ACC112 (cell line): ENCODE results near the gene CMTM2.

Source experiments
- H2AFZ ChIP-seq: fragments of 200-600 bp; sonication (generic); one replicate; pipeline ENCODE4 v1.6.0; 2017; ENCODE audit warnings: antibody characterized with exemption, low read length; ENCODE audit not compliant: unreplicated experiment
- H3K27ac ChIP-seq: fragments of 200-600 bp; sonication (generic); 2 replicates; pipeline ENCODE4 v1.5.1; 2014; ENCODE audit warnings: low read depth, mild to moderate bottlenecking, antibody characterized with exemption, low read length, moderate library complexity
- H3K27me3 ChIP-seq: fragments of 200-600 bp; sonication (generic); 2 replicates; pipeline ENCODE4 v1.6.1; 2014; ENCODE audit warnings: mild to moderate bottlenecking, antibody characterized with exemption, low read length, moderate library complexity, mixed read lengths; ENCODE audit not compliant: insufficient read depth
- H3K36me3 ChIP-seq: fragments of 200-600 bp; sonication (generic); 2 replicates; pipeline ENCODE4 v1.6.1; 2016; ENCODE audit warnings: mild to moderate bottlenecking, antibody characterized with exemption, low read length, moderate library complexity, mixed read lengths; ENCODE audit not compliant: insufficient read depth
- H3K4me1 ChIP-seq: fragments of 200-600 bp; sonication (generic); one replicate; pipeline ENCODE4 v1.6.1; 2016; ENCODE audit warnings: low read length, mixed read lengths; ENCODE audit not compliant: insufficient read depth, unreplicated experiment, control insufficient read depth
- H3K4me3 ChIP-seq: fragments of 200-600 bp; sonication (generic); 2 replicates; pipeline ENCODE4 v1.5.1; 2014; ENCODE audit warnings: mild to moderate bottlenecking, low read depth, low read length
- H3K79me2 ChIP-seq: fragments of 200-600 bp; sonication (generic); one replicate; pipeline ENCODE4 v1.6.0; 2016; ENCODE audit warnings: low read length; ENCODE audit not compliant: control insufficient read depth, unreplicated experiment, insufficient read depth

CMTM2 gene

DNA sequence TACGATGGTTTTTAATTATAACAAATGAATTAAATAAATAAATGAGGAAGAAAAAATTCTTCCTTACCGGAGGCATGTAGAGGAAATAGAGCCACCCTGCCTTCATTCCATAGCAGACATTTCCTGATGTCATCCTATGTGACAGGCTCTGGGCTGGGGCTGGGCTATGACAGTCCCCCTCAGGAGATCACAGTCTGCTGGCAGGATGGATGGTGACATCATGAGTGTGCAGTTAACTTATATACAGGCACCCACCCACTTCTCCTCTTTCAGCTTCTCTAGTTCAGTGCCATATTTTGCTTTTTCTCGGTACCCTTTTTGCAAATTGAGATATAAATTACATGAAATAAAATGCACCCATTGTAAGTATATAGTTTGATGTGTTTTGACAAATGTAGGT lies 18.8 kb downstream of the CMTM2 start:
- Histone ChIP-seq H3K4me1 (no peaks in the 10 kb centered on the region), H3K36me3 (no peaks in the 10 kb centered on the region), H3K27ac (no peak overlapping the region), H3K79me2 (no peaks in the 10 kb centered on the region), H3K27me3 (0 out of 2 replicates have a peak, but pooled peaks cover 6% of the 10 kb centered on the region), H2AFZ (no peak overlapping the region), H3K4me3 (no peak overlapping the region)

DNA sequence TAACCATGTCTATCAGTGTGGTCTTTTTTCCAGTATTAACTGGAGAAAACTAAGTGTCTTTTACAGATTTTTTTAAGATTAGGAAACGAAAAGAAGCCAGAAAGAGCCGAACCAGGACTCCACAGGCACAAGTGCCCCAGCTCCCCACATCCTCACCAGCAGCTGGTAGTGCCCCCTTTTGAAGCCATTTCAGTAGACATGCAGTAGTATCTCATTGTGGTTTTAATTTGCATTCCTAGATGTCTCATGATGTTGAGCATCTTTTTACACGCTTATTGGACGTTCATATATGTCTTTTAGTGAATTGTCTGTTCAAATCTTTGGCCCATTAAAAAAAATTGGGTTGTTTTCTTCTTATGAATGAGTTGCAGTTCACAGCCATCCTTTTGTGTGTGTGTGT lies 20.5 kb downstream of the CMTM2 start:
- Histone ChIP-seq H2AFZ (no peak overlapping the region), H3K27me3 (0 out of 2 replicates have a peak, but pooled peaks cover 3% of the 10 kb centered on the region), H3K4me1 (peaks cover 5% of the 10 kb centered on the region), H3K27ac (no peak overlapping the region), H3K4me3 (no peak overlapping the region), H3K79me2 (no peaks in the 10 kb centered on the region), H3K36me3 (no peaks in the 10 kb centered on the region)

DNA sequence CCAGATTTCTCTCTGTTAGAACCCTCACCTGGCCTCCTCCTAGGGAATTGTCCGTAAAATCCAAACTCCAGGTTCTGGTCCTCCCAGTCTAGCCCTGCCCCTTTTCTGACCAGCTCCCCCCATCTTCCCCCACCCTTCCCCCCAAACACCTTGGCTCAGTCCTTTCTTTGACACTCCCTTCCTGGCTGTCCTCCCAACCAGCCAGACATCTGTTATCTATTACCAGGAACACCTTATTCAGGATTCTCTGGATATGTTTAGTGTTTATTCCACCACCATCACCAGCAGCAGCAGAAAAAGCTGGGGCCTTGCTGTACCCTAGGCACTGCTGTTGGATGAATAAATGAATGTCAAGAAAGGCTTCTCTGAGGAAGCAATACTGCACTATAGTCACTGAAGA lies 21.2 kb downstream of the CMTM2 start:
- Histone ChIP-seq H3K36me3 (no peaks in the 10 kb centered on the region), H2AFZ (no peak overlapping the region), H3K27ac (no peak overlapping the region), H3K4me3 (no peak overlapping the region), H3K4me1 (peaks cover 5% of the 10 kb centered on the region), H3K27me3 (0 out of 2 replicates have a peak, but pooled peaks cover 3% of the 10 kb centered on the region), H3K79me2 (peaks cover 7% of the 10 kb centered on the region)

DNA sequence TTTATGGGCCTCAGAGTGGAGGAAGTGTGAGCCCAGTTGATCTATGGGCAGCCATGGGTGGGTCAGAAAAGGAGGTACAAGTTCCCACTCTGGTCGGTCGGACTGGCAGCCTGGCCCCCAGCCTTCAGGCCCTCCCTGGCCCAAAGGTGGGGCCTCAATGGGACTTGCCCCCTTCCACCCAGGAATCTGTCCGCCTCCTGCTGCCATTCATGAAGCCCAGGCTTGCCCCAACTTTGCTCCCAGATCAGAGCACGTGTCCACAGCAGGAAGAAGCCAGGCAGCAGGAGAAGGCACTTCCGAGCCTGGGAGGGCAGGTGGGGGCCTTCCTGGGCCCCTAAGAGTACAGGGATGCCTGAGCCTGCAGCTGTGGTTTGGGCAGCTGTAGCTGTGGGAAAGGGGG lies 22.2 kb downstream of the CMTM2 start:
- Histone ChIP-seq H3K27me3 (0 out of 2 replicates have a peak, but pooled peaks cover 3% of the 10 kb centered on the region), H3K4me3 (no peak overlapping the region), H3K4me1 (peaks cover 8% of the 10 kb centered on the region), H3K27ac (no peak overlapping the region), H3K79me2 (peaks cover 17% of the 10 kb centered on the region), H3K36me3 (no peaks in the 10 kb centered on the region), H2AFZ (no peak overlapping the region)

GRCh38 chr16:66603537-66604375 lies 24.5 kb downstream of the CMTM2 start:
- Histone ChIP-seq H2AFZ (peak overlapping the region; percentile 84), H3K4me1 (peaks cover 17% of the 10 kb centered on the region), H3K79me2 (peaks cover 30% of the 10 kb centered on the region), H3K27ac (peak overlapping the region; percentile 43), H3K36me3 (no peaks in the 10 kb centered on the region), H3K4me3 (peak overlapping the region; percentile 94), H3K27me3 (0 out of 2 replicates have a peak, but pooled peaks cover 3% of the 10 kb centered on the region)

DNA sequence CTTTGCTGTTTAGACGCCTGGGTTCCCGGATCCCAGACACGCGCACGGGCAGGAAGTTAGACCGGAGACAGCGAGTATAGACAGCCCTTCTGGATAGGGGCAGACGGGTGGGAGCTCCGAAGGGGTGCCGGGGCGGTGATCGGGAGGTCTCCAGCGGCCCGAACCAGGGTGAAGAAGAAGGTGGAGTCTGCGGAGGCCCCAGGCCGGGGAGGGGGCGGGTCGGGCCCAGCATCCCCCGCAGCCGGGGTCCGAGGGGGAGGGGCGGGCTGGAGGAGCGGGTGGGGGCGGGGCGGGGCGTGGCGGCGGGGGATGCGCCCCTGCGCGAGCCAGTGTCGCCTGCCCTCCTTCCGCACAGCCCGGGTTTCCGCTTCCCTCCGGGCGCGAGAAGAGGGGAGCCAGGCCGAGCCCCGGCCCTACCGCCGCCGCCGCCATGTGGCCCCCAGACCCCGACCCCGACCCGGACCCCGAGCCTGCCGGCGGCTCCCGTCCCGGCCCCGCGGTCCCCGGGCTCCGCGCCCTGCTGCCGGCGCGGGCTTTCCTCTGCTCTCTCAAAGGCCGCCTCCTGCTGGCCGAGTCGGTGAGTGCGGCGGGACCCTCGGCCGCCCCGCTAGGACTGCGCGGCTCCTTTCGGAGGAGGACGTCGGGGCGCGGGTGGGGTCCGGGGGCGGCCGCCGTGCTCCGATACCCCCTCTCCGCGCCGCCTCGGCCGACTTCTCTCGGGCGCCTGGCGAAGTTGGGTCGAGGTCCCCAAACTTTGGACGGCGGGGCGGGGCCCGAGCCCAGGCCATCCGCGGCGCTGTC lies 25.3 kb downstream of the CMTM2 start, which contains the start of gene CMTM3:
Gene CMTM3, plus strand, starts transcription at position 329 of the 801 bp plus-strand sequence. Its CDS starts 102 bp downstream, at position 431.
- Histone ChIP-seq H3K4me1 (peaks cover 21% of the 10 kb centered on the region), H3K36me3 (peaks cover 4% of the 10 kb centered on the region; the same call in 1 of the 2 replicates), H3K4me3 (peak within 1 kb of the TSS; percentile 94), H3K79me2 (peaks cover 38% of the 10 kb centered on the region), H3K27me3 (0 out of 2 replicates have a peak, but pooled peaks cover 3% of the 10 kb centered on the region), H2AFZ (peak within 1 kb of the TSS; percentile 92), H3K27ac (peak within 1 kb of the TSS; percentile 43)

GRCh38 chr16:66605177-66605978 lies 26.1 kb downstream of the CMTM2 start:
- H3K79me2 ChIP-seq = peaks cover 39% of the 10 kb centered on the region
- H2AFZ ChIP-seq = peak overlapping the region; percentile 92
- peak overlapping the region; percentile 94 for H3K4me3 ChIP-seq
- H3K27ac ChIP-seq = peak overlapping the region; percentile 38; the same call in 1 of the 2 replicates
- peaks cover 21% of the 10 kb centered on the region for H3K4me1 ChIP-seq
- 0 out of 2 replicates have a peak, but pooled peaks cover 2% of the 10 kb centered on the region for H3K27me3 ChIP-seq
- H3K36me3 ChIP-seq = peaks cover 4% of the 10 kb centered on the region; the same call in 1 of the 2 replicates

DNA sequence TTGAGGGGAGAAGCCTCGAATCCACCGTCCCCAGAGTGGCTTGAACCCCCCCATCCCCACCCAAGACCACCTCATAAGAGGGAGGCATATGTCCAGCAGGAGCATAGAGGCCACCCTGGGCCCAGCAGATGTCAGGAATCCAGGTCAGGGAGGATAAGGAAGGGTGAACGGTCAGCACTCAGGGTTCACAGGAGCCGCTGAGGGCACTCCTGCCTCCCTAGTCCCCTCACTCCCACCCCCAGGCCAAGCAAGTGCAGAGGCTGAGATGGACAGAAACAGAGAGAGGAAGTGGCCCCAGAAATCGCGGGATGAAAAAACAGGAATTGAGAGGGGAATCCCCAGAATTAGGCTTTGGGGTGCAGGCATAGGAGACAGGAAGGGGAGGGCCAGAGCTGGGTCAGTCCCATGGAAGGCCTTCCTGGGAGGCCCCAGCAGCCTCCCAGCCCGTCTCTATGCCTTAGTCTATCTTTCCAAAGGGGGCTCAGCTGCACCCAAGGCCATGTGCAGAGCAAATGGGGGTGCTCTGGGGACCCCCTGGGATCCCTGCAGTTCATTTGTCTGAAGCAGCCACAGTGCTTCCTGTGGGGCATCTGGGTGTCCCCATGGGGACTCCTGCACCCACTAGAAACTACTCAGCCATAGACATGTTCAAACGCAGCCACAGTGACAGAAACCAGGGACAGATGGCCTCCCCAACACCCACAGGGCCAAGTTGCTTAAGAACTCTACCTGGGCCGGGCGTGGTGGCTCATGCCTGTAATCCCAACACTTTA lies 26.9 kb downstream of the CMTM2 start:
- H3K4me3 ChIP-seq = peak overlapping the region; percentile 94
- H3K27ac ChIP-seq = peak overlapping the region; percentile 38; the same call in 1 of the 2 replicates
- H3K4me1 ChIP-seq = peaks cover 21% of the 10 kb centered on the region
- peaks cover 4% of the 10 kb centered on the region; the same call in 1 of the 2 replicates for H3K36me3 ChIP-seq
- no peak overlapping the region for H2AFZ ChIP-seq
- peaks cover 39% of the 10 kb centered on the region for H3K79me2 ChIP-seq
- no peaks in the 10 kb centered on the region for H3K27me3 ChIP-seq

- peak overlapping the region; percentile 47 for H3K27ac ChIP-seq
- H3K36me3 ChIP-seq = peaks cover 4% of the 10 kb centered on the region; the same call in 1 of the 2 replicates
- H2AFZ ChIP-seq = no peak overlapping the region
Measured at GRCh38 chr16:66608241-66609138, 29.2 kb downstream of the CMTM2 start.

More at GRCh38 chr16:66608241-66609138, 29.2 kb downstream of the CMTM2 start:
- peaks cover 21% of the 10 kb centered on the region for H3K4me1 ChIP-seq
- peaks cover 39% of the 10 kb centered on the region for H3K79me2 ChIP-seq
- H3K27me3 ChIP-seq = no peaks in the 10 kb centered on the region
- H3K4me3 ChIP-seq = no peak overlapping the region
